DND-41 (cell line): ENCODE measurements around the gene SCRN2.

ENCODE experiments used
- ATAC-seq: fragments of 200-7000 bp; cut with Tn5 transposase; 3 replicates; pipeline ENCODE4 v1.9.1; 2021; ENCODE audit warnings: low read depth; ENCODE audit not compliant: insufficient read depth
- DNase-seq: peaks from one replicate; pipeline ENCODE4 v3.0.0-alpha.2; 2020
- H2AFZ ChIP-seq: 2 replicates; pipeline ENCODE4 v1.6.0; 2012; ENCODE audit warnings: low read depth, low read length
- H3K27ac ChIP-seq: 2 replicates; pipeline ENCODE4 v1.5.1; 2012; ENCODE audit warnings: low read length, inconsistent platforms
- H3K27me3 ChIP-seq: fragments of 200-600 bp; sonication (generic); 2 replicates; pipeline ENCODE4 v1.6.0; 2012; ENCODE audit warnings: low read length, mild to moderate bottlenecking, inconsistent platforms; ENCODE audit not compliant: insufficient read depth, poor library complexity
- H3K36me3 ChIP-seq: 2 replicates; pipeline ENCODE4 v1.5.1; 2012; ENCODE audit warnings: low read length, inconsistent platforms; ENCODE audit not compliant: insufficient read depth
- H3K4me1 ChIP-seq: 2 replicates; pipeline ENCODE4 v1.5.1; 2012; ENCODE audit warnings: mild to moderate bottlenecking, low read length; ENCODE audit not compliant: insufficient read depth
- H3K4me2 ChIP-seq: 2 replicates; pipeline ENCODE4 v1.6.0; 2012; ENCODE audit warnings: mild to moderate bottlenecking, moderate library complexity, low read length, inconsistent platforms; ENCODE audit not compliant: insufficient read depth
- H3K4me3 ChIP-seq, 2 experiments: fragments of 200-600 bp in 1 of 2; shearing (Covaris generic) in 1 of 2; 2 replicates each; pipeline ENCODE4 v1.5.1; 2012 to 2016; ENCODE audit warnings: inconsistent platforms in 2 of 2, low read length in 2 of 2, mild to moderate bottlenecking in 2 of 2, low read depth in 1 of 2, moderate library complexity in 1 of 2
- H3K79me2 ChIP-seq: 2 replicates; pipeline ENCODE4 v1.6.0; 2012; ENCODE audit warnings: low read length, inconsistent platforms; ENCODE audit not compliant: insufficient read depth
- H3K9ac ChIP-seq: 2 replicates; pipeline ENCODE4 v1.6.0; 2012; ENCODE audit warnings: low read depth, mild to moderate bottlenecking, inconsistent platforms, low read length, moderate library complexity
- H3K9me3 ChIP-seq: 2 replicates; pipeline ENCODE4 v1.5.1; 2012; ENCODE audit warnings: low read length, moderate library complexity, mild to moderate bottlenecking, inconsistent platforms; ENCODE audit not compliant: insufficient read depth, severe bottlenecking
- H4K20me1 ChIP-seq: 2 replicates; pipeline ENCODE4 v1.6.0; 2012; ENCODE audit warnings: low read length; ENCODE audit not compliant: insufficient read depth
- CTCF ChIP-seq: IDR thresholded peaks from 2 replicates; pipeline ENCODE4 v1.5.1; 2012; ENCODE audit warnings: borderline replicate concordance, low read length, moderate library complexity, mild to moderate bottlenecking; ENCODE audit not compliant: poor library complexity, severe bottlenecking; ENCODE audit errors: extremely low read depth
- EZH2 ChIP-seq: IDR thresholded peaks from 3 replicates; pipeline ENCODE4 v1.6.1; 2012; ENCODE audit warnings: borderline replicate concordance, low read depth, mild to moderate bottlenecking, moderate library complexity, low read length, inconsistent platforms; ENCODE audit not compliant: severe bottlenecking

SCRN2 gene

GRCh38 chr17:47839071-47839470, 2.0 kb downstream of the SCRN2 start:
- Histone ChIP-seq H3K27ac (no peak overlapping the region), H3K27me3 (no peaks in the 10 kb centered on the region), H3K36me3 (peaks cover 21% of the 10 kb centered on the region), H3K79me2 (peaks cover 8% of the 10 kb centered on the region), H3K4me2 (peak overlapping the region; percentile 70; the same call in 1 of the 2 replicates), H3K9me3 (no peaks in the 10 kb centered on the region), H2AFZ (no peak overlapping the region), H4K20me1 (no peaks in the 10 kb centered on the region), H3K4me1 (peaks cover 28% of the 10 kb centered on the region), H3K9ac (no peak overlapping the region), H3K4me3 (no peak overlapping the region)
- no peak for ATAC-seq
- DNase-seq = no peak
- no peak for TF ChIP-seq CTCF
- no peak for TF ChIP-seq EZH2

DNA sequence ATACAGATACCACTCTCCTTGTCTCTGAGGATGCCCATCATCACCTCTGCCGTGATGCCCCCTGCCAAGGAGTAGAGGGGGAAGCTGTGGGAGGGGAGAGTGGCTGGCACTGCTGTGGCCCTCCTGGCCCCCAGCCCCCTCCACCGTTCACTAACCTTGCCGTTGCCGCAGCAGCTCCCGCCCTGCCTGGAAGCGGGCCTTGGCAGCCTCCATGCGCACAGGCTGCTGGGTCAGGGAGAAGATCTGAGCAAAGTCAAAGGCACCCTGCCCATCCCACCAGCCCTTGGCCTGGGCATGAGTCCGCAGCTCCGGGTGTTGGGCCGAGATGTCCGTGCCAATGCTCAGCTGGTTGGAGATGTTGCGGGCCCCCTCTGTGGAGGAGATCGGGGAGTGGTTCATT, 2.4 kb downstream of the SCRN2 start:
- peaks cover 28% of the 10 kb centered on the region for H3K4me1 ChIP-seq
- H3K4me3 ChIP-seq = no peak overlapping the region
- peaks cover 8% of the 10 kb centered on the region for H3K79me2 ChIP-seq
- no peaks in the 10 kb centered on the region for H4K20me1 ChIP-seq
- H2AFZ ChIP-seq = no peak overlapping the region
- H3K27ac ChIP-seq = no peak overlapping the region
- no peaks in the 10 kb centered on the region for H3K27me3 ChIP-seq
- H3K4me2 ChIP-seq = no peak overlapping the region
- no peak overlapping the region for H3K9ac ChIP-seq
- no peaks in the 10 kb centered on the region for H3K9me3 ChIP-seq
- no peak for TF ChIP-seq EZH2
- TF ChIP-seq CTCF = no peak
- H3K36me3 ChIP-seq = peaks cover 21% of the 10 kb centered on the region
- ATAC-seq (no peak), DNase-seq (no peak)

- Histone ChIP-seq H3K27me3 (no peaks in the 10 kb centered on the region), H3K9ac (no peak overlapping the region), H3K79me2 (peaks cover 8% of the 10 kb centered on the region), H3K27ac (no peak overlapping the region), H2AFZ (no peak overlapping the region), H3K4me1 (peaks cover 28% of the 10 kb centered on the region), H3K4me3 (no peak overlapping the region), H3K4me2 (no peak overlapping the region), H4K20me1 (no peaks in the 10 kb centered on the region), H3K36me3 (peaks cover 21% of the 10 kb centered on the region), H3K9me3 (no peaks in the 10 kb centered on the region)
- ATAC-seq = no peak
- no peak for DNase-seq
- TF ChIP-seq CTCF = no peak
- no peak for TF ChIP-seq EZH2
Measured at GRCh38 chr17:47837401-47838039, 3.6 kb downstream of the SCRN2 start.
